Small intestine (tissue), 7 donors: ENCODE data around the gene MPRIP. TPM values are rescaled to one million over a fixed set of nuclear protein-coding genes. Genes with fewer than 3 reads are reported as not detected.

ENCODE experiments used
- DNase-seq, 2 donors: peaks; one replicate each; pipeline versions ENCODE4 v3.0.0 to v3.0.0-alpha.2; 2013
- FAIRE-seq: peaks from 2 replicates; lab custom pipeline; 2012; peaks lifted over from hg19 to GRCh38; lab: Jason Lieb, UNC
- H3K27ac ChIP-seq, 3 donors: one replicate each; pipeline ENCODE4 v1.5.1; 2013; ENCODE audit warnings: low read length in 2 of 3, mild to moderate bottlenecking in 2 of 3, control low read depth in 1 of 3, inconsistent platforms in 1 of 3, low read depth in 1 of 3, moderate library complexity in 1 of 3
- H3K27me3 ChIP-seq, 3 donors: one replicate each; pipeline ENCODE4 v1.6.1; 2013; ENCODE audit warnings: low read length in 3 of 3, inconsistent platforms in 1 of 3; ENCODE audit not compliant: control insufficient read depth in 3 of 3, insufficient read depth in 3 of 3
- H3K36me3 ChIP-seq, 3 donors: one replicate each; pipeline ENCODE4 v1.6.1; 2013; ENCODE audit warnings: low read length in 3 of 3, inconsistent platforms in 1 of 3, low read depth in 1 of 3, mild to moderate bottlenecking in 1 of 3, moderate library complexity in 1 of 3; ENCODE audit not compliant: control insufficient read depth in 3 of 3, insufficient read depth in 2 of 3
- H3K4me1 ChIP-seq, 3 donors: one replicate each; pipeline ENCODE4 v1.6.1; 2013; ENCODE audit warnings: low read length in 2 of 3, inconsistent platforms in 1 of 3, low read depth in 1 of 3, mild to moderate bottlenecking in 1 of 3, moderate library complexity in 1 of 3; ENCODE audit not compliant: control insufficient read depth in 3 of 3, insufficient read depth in 2 of 3
- H3K4me3 ChIP-seq, 3 donors: one replicate each; pipeline ENCODE4 v1.5.1; 2013; ENCODE audit warnings: low read length in 3 of 3, control low read depth in 1 of 3, inconsistent platforms in 1 of 3, low read depth in 1 of 3, mild to moderate bottlenecking in 1 of 3, moderate library complexity in 1 of 3
- H3K9me3 ChIP-seq, 2 donors: one replicate each; pipeline ENCODE4 v1.6.1; 2013; ENCODE audit warnings: low read depth in 1 of 2, low read length in 1 of 2; ENCODE audit not compliant: control insufficient read depth in 2 of 2, insufficient read depth in 1 of 2
- WGBS, 3 donors: extraction: QIAGEN DNeasy Blood & Tissue Kit; methylation state at CpG; one replicate each; pipeline ENCODE4 v1.1.7; 2013; 5-methylcytosine and 5-hydroxymethylcytosine counted together
- polyA plus RNA-seq, 4 donors: library from polyadenylated mRNA; stranded (reverse) in 3 of 4; unstranded in 1 of 4; fragments of 200-250 nt in 3 of 4; fragments of 120-200 nt in 1 of 4; gene quantifications; one replicate each; pipeline versions ENCODE4 v1.2.1 to v1.2.3, GENCODE V29; 2013
- donor health status: healthy with polysubstance abuse.
- donor health status: control.
- donor health status: control.
- donor health status: Bipolar disorder and iron deficiency.
- donor health status: healthy.

MPRIP gene
- polyA plus RNA-seq, 4 donors: 98.9 to 233 (median 190) TPM

DNA sequence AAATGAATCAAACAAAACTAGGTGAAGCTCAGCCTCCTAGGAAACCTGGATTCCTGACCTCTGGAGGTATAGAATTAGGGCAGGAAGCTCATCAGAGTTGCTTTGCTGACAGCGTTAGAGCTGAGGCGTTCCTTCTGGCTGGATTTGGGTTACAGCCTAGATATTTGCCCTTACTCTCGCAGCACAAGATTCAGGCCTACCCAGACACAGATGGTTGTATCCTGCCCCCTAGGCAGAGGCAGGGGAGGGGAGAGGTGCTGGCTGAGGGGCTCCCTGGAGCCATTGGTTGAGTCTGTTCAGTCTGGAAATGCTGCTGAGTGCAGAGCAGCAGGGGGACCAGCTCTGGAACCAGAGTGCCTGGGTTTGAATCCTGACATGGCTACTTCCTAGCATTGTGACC is 78.4 kb downstream of the MPRIP start:
- H3K9me3 ChIP-seq: no peaks in the 10 kb centered on the region
- no peak overlapping the region for H3K4me3 ChIP-seq
- no peaks in the 10 kb centered on the region for H3K27me3 ChIP-seq
- 57 to 71% (median 67%) methylated on average over 3 of the region's 3 CpGs for WGBS, 3 donors
- H3K4me1 ChIP-seq: peaks cover 14 to 40% (median 22%) of the 10 kb centered on the region in 3 donors
- no peak for FAIRE-seq
- no peak for DNase-seq
- H3K27ac ChIP-seq: peak overlapping the region; percentile 22 to 93 (median 52)
- peaks cover 0 to 48% (median 0%) of the 10 kb centered on the region in 3 donors for H3K36me3 ChIP-seq

DNA sequence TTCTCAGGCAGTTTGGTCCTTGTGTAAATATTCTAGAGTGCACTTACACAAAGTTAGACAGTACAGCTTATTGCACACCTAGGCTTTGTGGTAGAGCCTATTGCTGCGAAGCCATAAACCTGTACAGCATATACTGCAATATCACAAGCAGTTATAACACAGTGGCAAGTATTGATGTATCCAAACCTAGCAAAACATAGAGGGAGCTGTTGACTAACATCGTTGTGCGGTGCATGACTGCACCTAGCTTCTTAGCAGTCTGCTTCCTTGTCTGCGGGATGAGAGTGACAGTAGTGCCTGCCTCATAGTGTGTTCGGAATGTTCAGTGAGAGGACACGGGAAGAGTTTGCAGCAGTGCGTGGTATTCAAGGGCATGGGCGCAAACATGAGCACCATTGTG is 78.9 kb downstream of the MPRIP start:
- FAIRE-seq: no peak
- Histone ChIP-seq H3K27ac (peak overlapping the region in 2 of 3 donors; percentile 52 to 93), H3K27me3 (no peaks in the 10 kb centered on the region), H3K36me3 (peaks cover 0 to 49% (median 0%) of the 10 kb centered on the region in 3 donors), H3K9me3 (no peaks in the 10 kb centered on the region), H3K4me1 (peaks cover 14 to 44% (median 22%) of the 10 kb centered on the region in 3 donors), H3K4me3 (no peak overlapping the region)
- no peak for DNase-seq
- 76 to 83% (median 81%) methylated on average over 8 of the region's 8 CpGs for WGBS, 3 donors

DNA sequence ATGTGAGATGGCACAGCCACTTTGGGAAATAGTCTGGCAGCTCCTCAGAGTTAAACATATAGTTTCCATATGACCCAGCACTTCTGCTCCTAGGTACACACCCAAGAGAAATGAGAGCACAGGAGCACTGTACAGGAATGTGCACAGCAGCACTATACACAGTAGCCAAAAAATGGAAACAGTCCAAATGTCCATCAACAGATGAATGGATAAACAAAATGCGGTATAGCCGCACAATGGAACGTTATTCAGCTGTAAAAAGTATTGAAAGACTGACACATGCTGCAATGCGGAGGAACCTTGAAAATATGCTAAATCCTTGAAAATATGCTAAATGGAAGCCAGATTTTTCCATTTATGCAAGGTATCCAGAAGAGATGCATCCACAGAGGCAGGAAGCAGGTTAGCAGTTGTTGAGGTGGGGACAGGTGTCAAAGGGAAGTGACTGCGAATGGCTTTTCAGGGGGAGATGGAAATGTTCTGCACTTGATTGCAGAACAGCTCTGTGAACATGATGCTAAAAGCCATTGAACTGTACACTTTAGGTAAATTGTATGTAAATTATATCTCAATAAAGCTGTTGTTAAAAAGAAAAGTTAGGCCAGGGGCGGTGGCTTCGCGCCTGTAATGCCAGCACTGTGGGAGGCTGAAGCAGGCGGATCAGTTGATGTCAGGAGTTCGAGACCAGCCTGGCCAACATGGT is 80.7 kb downstream of the MPRIP start:
- Histone ChIP-seq H3K4me1 (peaks cover 13 to 41% (median 19%) of the 10 kb centered on the region in 3 donors), H3K27me3 (no peaks in the 10 kb centered on the region), H3K27ac (no peak overlapping the region), H3K4me3 (no peak overlapping the region), H3K36me3 (peaks cover 0 to 54% (median 2%) of the 10 kb centered on the region in 3 donors), H3K9me3 (no peaks in the 10 kb centered on the region)
- DNase-seq (no peak), FAIRE-seq (no peak)
- WGBS, 3 donors: 87 to 92% (median 92%) methylated on average over 10 of the region's 10 CpGs

DNA sequence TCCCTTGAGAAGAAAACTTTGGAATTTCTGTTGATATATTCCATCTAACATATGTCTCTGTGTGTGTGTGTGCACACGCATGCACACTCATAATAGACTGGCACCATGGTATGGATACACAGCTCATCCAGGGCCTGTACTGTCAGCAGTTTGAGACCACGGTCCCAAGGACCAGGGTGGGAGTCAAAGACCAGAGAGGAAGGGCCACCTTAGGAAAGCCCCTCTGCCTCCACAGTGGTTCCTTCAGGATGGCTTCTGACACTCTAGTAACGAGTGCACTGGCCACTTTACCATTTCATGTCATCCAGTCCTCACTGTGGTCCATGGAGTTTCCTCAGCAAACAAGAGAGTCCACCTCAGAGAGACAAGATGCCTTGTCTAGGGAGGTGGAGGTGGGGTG is 82.1 kb downstream of the MPRIP start:
- no peak overlapping the region for H3K27ac ChIP-seq
- DNase-seq: no peak
- no peaks in the 10 kb centered on the region for H3K9me3 ChIP-seq
- FAIRE-seq: no peak
- H3K4me1 ChIP-seq: peaks cover under 1 to 27% (median 5%) of the 10 kb centered on the region in 3 donors
- 93 to 95% (median 93%) methylated on average over 3 of the region's 3 CpGs for WGBS, 3 donors
- no peaks in the 10 kb centered on the region for H3K27me3 ChIP-seq
- H3K4me3 ChIP-seq: no peak overlapping the region
- H3K36me3 ChIP-seq: peaks cover 0 to 57% (median 7%) of the 10 kb centered on the region in 3 donors

DNA sequence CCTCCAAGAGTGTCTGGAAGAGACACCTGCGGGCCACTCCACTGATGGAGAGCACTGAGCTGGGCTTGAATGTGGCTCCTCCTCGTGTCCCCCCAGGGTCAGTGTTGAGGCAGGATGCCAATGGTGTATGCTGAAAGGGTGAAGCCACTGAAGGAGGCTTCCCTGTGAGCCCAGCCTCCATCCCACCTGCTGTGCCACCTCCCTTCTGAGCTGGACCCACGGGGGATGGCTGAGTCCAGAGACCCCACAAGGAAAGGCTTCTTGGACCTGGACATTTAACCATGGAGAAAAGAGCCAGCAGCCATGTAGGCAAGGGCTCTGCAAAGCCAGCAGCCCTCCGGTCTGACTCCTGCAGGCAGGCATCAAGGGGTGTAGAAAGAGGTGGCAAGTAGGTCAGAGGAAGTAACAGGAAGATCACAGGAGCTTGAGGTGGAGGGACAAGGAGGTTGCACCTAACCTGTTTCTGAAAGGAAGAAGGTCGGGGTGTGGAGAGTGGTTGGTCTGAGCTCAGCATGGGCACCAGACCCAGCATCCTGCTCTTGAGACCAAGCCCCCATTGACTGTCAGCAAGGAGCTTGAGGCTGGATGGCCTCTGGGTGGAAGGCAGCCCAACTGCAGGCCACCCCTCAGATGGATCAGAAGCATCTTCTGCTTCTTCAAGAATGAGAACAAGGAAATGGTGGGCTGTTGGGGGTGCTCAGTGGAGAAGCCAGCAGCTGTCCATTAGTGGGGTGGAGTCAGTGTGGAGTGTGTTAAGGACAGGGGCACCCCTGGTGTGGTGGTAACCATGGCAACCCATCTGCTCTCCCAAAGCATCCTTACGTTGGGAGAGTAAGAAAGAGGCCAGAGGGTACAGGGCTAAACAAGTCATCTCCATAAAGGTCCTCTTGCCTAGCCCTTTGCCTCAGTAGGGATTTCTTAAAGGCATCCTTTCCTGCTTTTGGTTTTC is 83.2 kb downstream of the MPRIP start:
- WGBS, 3 donors: 74 to 84% (median 79%) methylated on average over 6 of the region's 6 CpGs
- peak overlapping the region in 1 of 3 donors; percentile 51 for H3K27ac ChIP-seq
- no peak for DNase-seq
- H3K4me1 ChIP-seq: peaks cover 0 to 20% (median 0%) of the 10 kb centered on the region in 3 donors
- no peaks in the 10 kb centered on the region for H3K9me3 ChIP-seq
- no peak for FAIRE-seq
- H3K4me3 ChIP-seq: no peak overlapping the region
- H3K27me3 ChIP-seq: no peaks in the 10 kb centered on the region
- peaks cover 0 to 63% (median 9%) of the 10 kb centered on the region in 3 donors for H3K36me3 ChIP-seq

DNA sequence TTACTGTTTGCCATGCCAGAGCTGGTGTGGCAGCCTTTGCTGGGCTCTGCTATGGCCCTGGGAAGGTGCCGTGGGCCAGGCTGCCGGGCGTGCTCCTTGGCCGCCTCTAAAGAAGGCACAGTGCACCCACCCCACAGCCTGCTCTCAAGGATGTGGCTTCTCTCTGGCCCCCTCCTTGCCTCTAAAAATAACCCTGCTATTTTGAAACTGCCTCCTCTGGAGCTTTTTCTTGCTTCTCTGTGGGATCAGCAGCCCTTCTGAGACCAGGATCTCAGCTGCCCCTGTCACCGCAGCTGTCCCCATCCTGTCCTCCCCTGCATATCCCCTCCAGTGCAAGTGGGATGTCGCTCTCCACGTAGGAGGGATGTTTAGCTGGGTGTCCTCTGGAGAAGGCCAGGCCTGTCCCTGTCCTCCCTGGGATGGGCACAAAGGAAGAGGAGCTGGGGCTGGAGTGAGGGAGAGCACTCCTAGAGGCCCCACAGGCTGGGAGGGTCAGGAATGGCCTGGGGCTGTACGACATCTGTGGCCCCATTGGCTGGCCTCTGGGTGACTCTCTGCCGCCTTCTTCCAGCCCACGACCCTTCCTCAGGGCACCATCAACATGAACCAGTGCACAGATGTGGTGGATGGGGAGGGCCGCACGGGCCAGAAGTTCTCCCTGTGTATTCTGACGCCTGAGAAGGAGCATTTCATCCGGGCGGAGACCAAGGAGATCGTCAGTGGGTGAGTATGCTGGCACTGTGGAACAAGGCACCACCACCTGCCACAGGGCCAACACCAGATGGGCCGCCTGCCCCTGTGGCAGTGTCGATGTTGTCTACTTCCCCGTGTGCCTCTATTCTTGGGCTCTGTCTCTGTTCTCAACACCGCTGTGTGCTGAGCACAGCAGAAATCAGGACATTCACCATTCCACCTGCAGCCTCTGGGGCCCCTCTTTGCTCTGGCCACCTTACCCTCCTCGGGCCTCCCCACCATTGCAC is 84.2 kb downstream of the MPRIP start:
- H3K4me3 ChIP-seq: no peak overlapping the region
- peak overlapping the region in 2 of 3 donors; percentile 9 to 51 for H3K27ac ChIP-seq
- no peak for FAIRE-seq
- H3K36me3 ChIP-seq: peaks cover 0 to 72% (median 11%) of the 10 kb centered on the region in 3 donors
- H3K9me3 ChIP-seq: no peaks in the 10 kb centered on the region
- 75 to 85% (median 78%) methylated on average over 21 of the region's 21 CpGs for WGBS, 3 donors
- DNase-seq: no peak
- H3K27me3 ChIP-seq: no peaks in the 10 kb centered on the region
- peaks cover 0 to 13% (median 0%) of the 10 kb centered on the region in 3 donors for H3K4me1 ChIP-seq

DNA sequence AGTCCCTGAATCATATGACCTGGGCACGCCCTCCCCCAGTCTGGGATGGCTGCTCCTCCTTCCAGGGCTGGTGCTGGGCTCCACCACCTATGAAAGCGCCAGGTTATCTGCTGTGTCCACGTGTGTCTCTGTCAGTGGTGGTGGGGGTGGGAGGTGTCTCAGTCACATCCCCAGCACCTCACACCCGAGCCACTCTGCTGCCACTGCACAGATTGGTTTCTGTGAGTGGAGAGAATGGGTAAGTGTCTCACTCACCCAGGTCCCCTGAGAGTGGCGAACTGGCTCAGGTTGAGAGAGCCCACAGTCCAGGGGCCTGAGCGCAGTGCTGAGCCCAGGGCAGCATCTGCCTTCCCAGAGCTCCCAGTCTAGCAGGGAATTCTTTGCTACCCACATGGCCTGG is 84.9 kb downstream of the MPRIP start:
- Histone ChIP-seq H3K4me3 (no peak overlapping the region), H3K27me3 (no peaks in the 10 kb centered on the region), H3K27ac (peak overlapping the region in 1 of 3 donors; percentile 3), H3K9me3 (no peaks in the 10 kb centered on the region), H3K4me1 (peaks cover 0 to 13% (median 0%) of the 10 kb centered on the region in 3 donors), H3K36me3 (peaks cover 0 to 79% (median 16%) of the 10 kb centered on the region in 3 donors)
- FAIRE-seq: no peak
- DNase-seq: no peak
- 84 to 88% (median 85%) methylated on average over 6 of the region's 6 CpGs for WGBS, 3 donors
